ENCODE measurements around the gene ARHGEF3.

The ARHGEF3 gene

GRCh38 chr3:56773986-56774385 lies 27.8 kb downstream of the ARHGEF3 start:
- Histone ChIP-seq H3K4me3 (replicated peaks; ENCODE audit: insufficient read depth, low read length) (no peak overlapping the region), H3K27me3 (ENCODE audit: insufficient read depth, poor library complexity, severe bottlenecking) (no peaks in the 10 kb centered on the region), H3K27ac (replicated peaks) (no peak overlapping the region)
- TF ChIP-seq SPI1 (IDR thresholded peaks at IDR 0.05; ENCODE audit: borderline replicate concordance, low read depth), result no peak
- no peak for TF ChIP-seq CTCF (IDR thresholded peaks at IDR 0.05; ENCODE audit: insufficient read depth, low read length)
- no peak for TF ChIP-seq REST (IDR thresholded peaks at IDR 0.05; ENCODE audit: insufficient replicate concordance, low read depth)
- TF ChIP-seq POLR2AphosphoS5 (IDR thresholded peaks at IDR 0.05; ENCODE audit: low read depth), result no peak
- TF ChIP-seq GABPA (IDR thresholded peaks at IDR 0.05; ENCODE audit: low read depth), result no peak
- no peak for DNase-seq (ENCODE audit: low read depth in 1 of 2, low spot score in 1 of 2)

- H3K4me3 ChIP-seq (replicated peaks; ENCODE audit: insufficient read depth, low read length), result no peak overlapping the region
- no peak overlapping the region for H3K27ac ChIP-seq (replicated peaks)
- no peak for DNase-seq (ENCODE audit: low read depth in 1 of 2, low spot score in 1 of 2)
- no peaks in the 10 kb centered on the region for H3K27me3 ChIP-seq (ENCODE audit: insufficient read depth, poor library complexity, severe bottlenecking)
- TF ChIP-seq CTCF (IDR thresholded peaks at IDR 0.05; ENCODE audit: insufficient read depth, low read length), result no peak
- TF ChIP-seq POLR2AphosphoS5 (IDR thresholded peaks at IDR 0.05; ENCODE audit: low read depth), result no peak
- no peak for TF ChIP-seq GABPA (IDR thresholded peaks at IDR 0.05; ENCODE audit: low read depth)
- no peak for TF ChIP-seq SPI1 (IDR thresholded peaks at IDR 0.05; ENCODE audit: borderline replicate concordance, low read depth)
- TF ChIP-seq REST (IDR thresholded peaks at IDR 0.05; ENCODE audit: insufficient replicate concordance, low read depth), result no peak
Measured at GRCh38 chr3:56772952-56773938, 28.5 kb downstream of the ARHGEF3 start.

- H3K4me3 ChIP-seq (replicated peaks; ENCODE audit: insufficient read depth, low read length), result no peak overlapping the region
- no peak overlapping the region for H3K27ac ChIP-seq (replicated peaks)
- DNase-seq (ENCODE audit: low read depth in 1 of 2, low spot score in 1 of 2), result no peak
- H3K27me3 ChIP-seq (ENCODE audit: insufficient read depth, poor library complexity, severe bottlenecking), result no peaks in the 10 kb centered on the region
- no peak for TF ChIP-seq SPI1 (IDR thresholded peaks at IDR 0.05; ENCODE audit: borderline replicate concordance, low read depth)
- TF ChIP-seq GABPA (IDR thresholded peaks at IDR 0.05; ENCODE audit: low read depth), result no peak
Measured at GRCh38 chr3:56771376-56771775, 30.4 kb downstream of the ARHGEF3 start.

GRCh38 chr3:56769116-56769707 lies 32.5 kb downstream of the ARHGEF3 start:
- DNase-seq (ENCODE audit: low read depth in 1 of 2, low spot score in 1 of 2), result no peak
- no peak overlapping the region for H3K27ac ChIP-seq (replicated peaks)
- TF ChIP-seq REST (IDR thresholded peaks at IDR 0.05; ENCODE audit: insufficient replicate concordance, low read depth) (no peak), SPI1 (IDR thresholded peaks at IDR 0.05; ENCODE audit: borderline replicate concordance, low read depth) (no peak), CTCF (IDR thresholded peaks at IDR 0.05; ENCODE audit: insufficient read depth, low read length) (no peak), GABPA (IDR thresholded peaks at IDR 0.05; ENCODE audit: low read depth) (no peak), POLR2AphosphoS5 (IDR thresholded peaks at IDR 0.05; ENCODE audit: low read depth) (no peak)
- no peaks in the 10 kb centered on the region for H3K27me3 ChIP-seq (ENCODE audit: insufficient read depth, poor library complexity, severe bottlenecking)
- no peak overlapping the region for H3K4me3 ChIP-seq (replicated peaks; ENCODE audit: insufficient read depth, low read length)
